GM19238 (cell line): Measurements from ENCODE around the gene SRMS.

ENCODE experiments used
- DNase-seq: peaks from one replicate; pipeline ENCODE4 v3.0.0; 2011; ENCODE audit warnings: low spot score; ENCODE audit not compliant: insufficient read length

The SRMS gene

DNA sequence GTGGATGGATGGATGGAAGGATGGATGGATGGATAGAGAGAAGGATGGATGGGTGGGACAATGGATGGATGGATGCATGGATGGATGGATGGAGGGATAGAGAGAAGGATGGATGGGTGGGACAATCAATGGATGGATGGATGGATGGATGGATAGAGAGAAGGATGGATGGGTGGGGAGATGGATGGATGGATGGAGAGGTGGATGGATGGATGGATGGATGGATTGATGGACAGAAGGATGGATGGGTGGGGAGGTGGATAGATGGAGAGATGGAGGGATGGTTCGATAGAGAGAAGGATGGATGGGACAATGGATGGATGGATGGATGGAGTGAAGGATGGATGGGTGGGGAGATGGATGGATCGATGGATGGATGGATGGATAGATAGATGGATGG lies 55.0 kb downstream of the SRMS start:
- DNase-seq = no peak

DNA sequence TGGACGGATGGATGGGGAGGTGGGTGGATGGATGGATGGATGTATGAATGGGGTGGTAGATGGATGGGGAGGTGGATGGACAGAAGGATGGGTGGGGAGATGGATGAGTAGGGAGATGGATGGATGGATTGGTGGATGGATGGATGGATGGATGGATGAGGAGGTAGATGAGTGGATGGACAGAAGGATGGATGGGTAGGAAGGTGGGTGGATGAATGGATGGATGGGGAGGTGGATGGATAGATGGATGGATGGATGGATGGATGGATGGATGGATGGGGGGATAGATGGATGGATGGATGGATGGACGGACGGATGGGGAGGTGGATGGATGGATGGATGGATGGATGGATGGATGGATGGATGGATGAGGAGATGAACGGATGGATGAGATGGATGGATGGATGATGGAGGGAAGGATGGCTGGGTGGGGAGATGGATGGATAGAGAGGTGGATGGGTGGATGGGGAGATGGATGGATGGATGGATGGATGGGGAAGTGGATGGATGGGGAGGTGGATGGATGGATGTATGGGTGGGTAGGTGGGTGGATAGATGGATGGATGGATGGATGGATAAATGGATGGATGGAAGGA lies 55.8 kb downstream of the SRMS start:
- no peak for DNase-seq

DNA sequence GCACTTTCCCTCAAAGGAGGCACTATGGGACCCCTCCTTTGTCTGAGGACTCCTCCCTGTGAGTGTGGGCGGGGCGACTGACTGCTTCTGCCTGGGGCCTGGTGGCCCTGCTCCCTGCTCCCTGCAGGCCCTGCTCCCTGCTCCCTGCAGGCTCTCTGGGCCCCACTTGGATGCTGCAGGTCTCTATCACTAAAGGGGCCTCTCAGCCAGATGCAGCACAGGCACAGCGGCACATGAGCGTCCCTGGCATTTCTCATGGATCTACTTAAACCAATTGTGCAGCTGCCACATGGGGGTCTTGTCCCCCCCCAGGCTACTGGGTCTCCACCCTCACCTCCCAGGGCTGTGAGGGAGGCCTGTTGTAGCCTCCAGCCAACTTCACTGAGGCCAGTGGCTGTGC lies 56.5 kb downstream of the SRMS start:
- DNase-seq = no peak
